Adrenal gland (tissue), 19 donors: Measurements from ENCODE around the gene RPS6KL1. TPM values are rescaled to one million over a fixed set of nuclear protein-coding genes. Genes with fewer than 3 reads are reported as not detected.

Experiments used
- DNase-seq, 7 donors: peaks; one replicate each; pipeline ENCODE4 v3.0.0-alpha.2; 2019 to 2020
- H3K27ac ChIP-seq, 5 donors: fragments of 200-600 bp; sonication (generic) in 4 of 5; 1 replicate in 3 of 5; 2 replicates in 2 of 5; pipeline versions ENCODE4 v1.5.1 to v1.8.0; 2016 to 2020; ENCODE audit warnings: mild to moderate bottlenecking in 1 of 5
- H3K27me3 ChIP-seq: fragments of 200-600 bp; 2 replicates; pipeline ENCODE4 v1.8.0; 2021
- H3K36me3 ChIP-seq, 2 donors: fragments of 200-600 bp; replicated peaks in 1 of 2; 1 replicate in 1 of 2; 2 replicates in 1 of 2; pipeline versions ENCODE4 v1.5.1 to v1.8.0; 2018 to 2022
- H3K4me1 ChIP-seq, 2 donors: fragments of 200-600 bp; replicated peaks in 1 of 2; 1 replicate in 1 of 2; 2 replicates in 1 of 2; pipeline versions ENCODE4 v1.5.1 to v1.8.0; 2018 to 2021
- H3K4me3 ChIP-seq, 4 donors: fragments of 200-600 bp; sonication (generic) in 3 of 4; one replicate each; pipeline ENCODE4 v1.5.1; 2016 to 2018
- H3K9me3 ChIP-seq, 3 donors: fragments of 200-600 bp; sonication (generic) in 1 of 3; replicated peaks in 1 of 3; 1 replicate in 2 of 3; 2 replicates in 1 of 3; pipeline versions ENCODE4 v1.5.1 to v1.8.0; 2016 to 2021
- CTCF ChIP-seq, 6 experiments: fragments of 450-650 bp in 4 of 6; fragments of 200-600 bp in 2 of 6; sonication (generic) in 1 of 6; IDR thresholded peaks; 1 replicate in 5 of 6; 2 replicates in 1 of 6; pipeline versions ENCODE4 v1.5.1 to v1.8.0; 2016 to 2021; ENCODE audit warnings: antibody characterized with exemption in 6 of 6, mild to moderate bottlenecking in 2 of 6, moderate library complexity in 1 of 6
- POLR2A ChIP-seq, 2 donors: fragments of 450-650 bp; IDR thresholded peaks; one replicate each; pipeline ENCODE4 v1.6.1; 2017; ENCODE audit warnings: antibody characterized with exemption in 2 of 2, mild to moderate bottlenecking in 2 of 2, moderate library complexity in 1 of 2
- WGBS, 4 donors: extraction: QIAGEN DNeasy Blood & Tissue Kit in 2 of 4; methylation state at CpG; one replicate each; pipeline versions ENCODE4 v1.1.5 to v1.1.7; 2013 to 2017; 5-methylcytosine and 5-hydroxymethylcytosine counted together
- intact Hi-C, 2 donors: fragments of 100-400 bp; cut with DNase I; formaldehyde crosslinking; loops; one replicate each; pipeline versions ENCODE4 v1.14.1 to v1.15.0; 2022 to 2023
- long read RNA-seq, 10 donors: library from polyadenylated mRNA in 3 of 10; unstranded in 2 of 10; stranded (forward) in 1 of 10; transcript quantifications; one replicate each; pipeline ENCODE4 v2.0.0 and lab custom pipeline, GENCODE V29; 2021 to 2026
- polyA plus RNA-seq, 3 donors: library from polyadenylated mRNA; stranded (reverse); fragments of 200-250 nt in 2 of 3; fragments of 350-450 nt in 1 of 3; fragmentation: Illumina TruSeq in 1 of 3; extraction: RNeasy Lipid Tissue Mini Kit (QIAGEN cat#74804) in 1 of 3; gene quantifications; one replicate each; pipeline ENCODE4 v1.2.3, GENCODE V29; 2013 to 2014
- total RNA-seq, 9 donors: library from RNA; depleted of rRNA in 4 of 9; stranded (reverse); fragments of >200 nt in 4 of 9; fragments of 120-200 nt in 1 of 9; fragmentation: NEBNext Ultra II Directional in 1 of 9; extraction: Animal tissue kit (Norgen Biotek cat#: 25700) in 1 of 9; gene quantifications; one replicate each; pipeline versions ENCODE4 v1.1.0 to v1.2.4, GENCODE V29; 2013 to 2023
- donor health status: healthy with polysubstance abuse.
- donor health status: Bipolar disorder and iron deficiency.
- donor health status: DM: yes; HTN: yes; CAD: no.
- donor health status: DM: no; HTN: no; CAD: no.
- donor health status: DM: no; HTN: no; CAD: no.
- donor health status: DM: yes; HTN: yes; CAD: no.

Gene RPS6KL1, protein sequence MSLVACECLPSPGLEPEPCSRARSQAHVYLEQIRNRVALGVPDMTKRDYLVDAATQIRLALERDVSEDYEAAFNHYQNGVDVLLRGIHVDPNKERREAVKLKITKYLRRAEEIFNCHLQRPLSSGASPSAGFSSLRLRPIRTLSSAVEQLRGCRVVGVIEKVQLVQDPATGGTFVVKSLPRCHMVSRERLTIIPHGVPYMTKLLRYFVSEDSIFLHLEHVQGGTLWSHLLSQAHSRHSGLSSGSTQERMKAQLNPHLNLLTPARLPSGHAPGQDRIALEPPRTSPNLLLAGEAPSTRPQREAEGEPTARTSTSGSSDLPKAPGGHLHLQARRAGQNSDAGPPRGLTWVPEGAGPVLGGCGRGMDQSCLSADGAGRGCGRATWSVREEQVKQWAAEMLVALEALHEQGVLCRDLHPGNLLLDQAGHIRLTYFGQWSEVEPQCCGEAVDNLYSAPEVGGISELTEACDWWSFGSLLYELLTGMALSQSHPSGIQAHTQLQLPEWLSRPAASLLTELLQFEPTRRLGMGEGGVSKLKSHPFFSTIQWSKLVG
- total RNA-seq: 10 to 100 TPM in 1 of 9 donors, 1 to 10 TPM in 8; 2.0 to 23.9 (median 4.3) TPM
- polyA plus RNA-seq: 10 to 100 TPM in 2 of 3 donors, 1 to 10 TPM in 1; 3.9 to 28.2 (median 12.3) TPM
- long read RNA-seq, donor 1: 0 reads
- long read RNA-seq, donor 2: 0 reads
- long read RNA-seq, donor 3: 0 reads
- long read RNA-seq, donor 4, partial matches to known transcripts: 0 of 1 reads
- long read RNA-seq, donor 4, other reads (novel, unspliced or antisense): 1 of 1 reads
- long read RNA-seq, donor 5, partial matches to known transcripts: 2 of 6 reads
- long read RNA-seq, donor 5, other reads (novel, unspliced or antisense): 3 of 6 reads
- long read RNA-seq, donor 6, partial matches to known transcripts: 1 of 4 reads
- long read RNA-seq, donor 6, other reads (novel, unspliced or antisense): 0 of 4 reads
- long read RNA-seq, donor 7: 0 reads
- long read RNA-seq, donor 8: 0 reads
- long read RNA-seq, donor 9: 0 reads
- long read RNA-seq, donor 10: 0 reads

- no peaks in the 10 kb centered on the region for H3K36me3 ChIP-seq
- WGBS, 4 donors: 3 to 6% (median 5%) methylated on average over 19 to 51 of the region's 51 CpGs
- no peaks in the 10 kb centered on the region for H3K9me3 ChIP-seq
- TF ChIP-seq CTCF (IDR thresholded peaks at IDR 0.05): no peak
- no peak for TF ChIP-seq POLR2A (IDR thresholded peaks at IDR 0.05)
- H3K4me1 ChIP-seq: peaks cover 0 to 13% of the 10 kb centered on the region in 2 donors
- H3K27me3 ChIP-seq: no peaks in the 10 kb centered on the region
- DNase-seq: peak; percentile 81 to 95 (median 87)
- H3K4me3 ChIP-seq: peak within 1 kb of the TSS in 3 of 4 donors; percentile 2 to 59 (median 55)
- peak within 1 kb of the TSS in 2 of 5 donors; percentile 16 to 57 for H3K27ac ChIP-seq
- intact Hi-C loops: no loop called here
Measured at GRCh38 chr14:74922752-74923401, at the start of gene RPS6KL1. Gene RPS6KL1, minus strand, starts transcription at chr14:74923260. Its CDS starts 1,719 bp downstream, at chr14:74921541.

- TF ChIP-seq POLR2A (IDR thresholded peaks at IDR 0.05) (no peak), CTCF (IDR thresholded peaks at IDR 0.05) (no peak)
- DNase-seq: no peak
- Histone ChIP-seq H3K9me3 (no peaks in the 10 kb centered on the region), H3K4me3 (no peak overlapping the region), H3K27me3 (no peaks in the 10 kb centered on the region), H3K27ac (no peak overlapping the region), H3K4me1 (peaks cover 0 to 3% of the 10 kb centered on the region in 2 donors), H3K36me3 (no peaks in the 10 kb centered on the region)
- intact Hi-C loops: no loop called here
- 63 to 80% (median 77%) methylated on average over 1 of the region's 1 CpG for WGBS, 4 donors
Measured at GRCh38 chr14:74968811-74969210, 45.8 kb upstream of the RPS6KL1 start.

DNA sequence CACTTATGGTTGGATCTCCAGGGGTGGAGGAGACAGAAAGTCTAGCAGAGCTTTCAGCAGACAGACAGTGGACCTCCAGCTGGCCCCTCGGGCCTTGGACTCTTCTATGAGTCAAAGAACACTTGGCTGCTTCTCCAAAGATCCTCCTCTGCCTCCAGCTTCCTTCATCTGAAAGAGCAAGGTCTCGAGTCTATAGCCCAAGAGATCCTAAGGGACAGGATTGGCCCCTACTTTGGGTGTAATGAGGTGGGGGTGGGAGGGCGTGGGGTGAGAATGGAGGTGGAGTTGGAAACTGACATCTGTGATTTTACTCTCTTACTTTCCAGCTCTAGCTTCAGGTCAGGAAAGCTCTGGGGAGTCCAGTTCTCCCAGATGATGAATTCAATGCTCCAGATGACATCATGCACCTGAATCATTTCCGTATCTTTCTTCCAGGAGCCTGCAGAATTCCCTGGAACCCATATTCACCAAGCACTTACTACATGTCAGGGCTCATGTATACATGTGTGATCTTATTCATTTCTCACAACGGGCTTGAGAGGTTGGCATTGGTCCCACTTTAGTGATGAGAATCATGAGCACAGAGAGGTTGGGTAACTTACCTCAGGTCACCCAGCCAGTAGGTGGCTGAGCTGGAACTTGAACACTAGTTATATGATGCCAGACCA is 42.6 kb upstream of the RPS6KL1 start:
- Histone ChIP-seq H3K27me3 (no peaks in the 10 kb centered on the region), H3K9me3 (no peaks in the 10 kb centered on the region), H3K4me3 (no peak overlapping the region), H3K4me1 (peaks cover 0 to 4% of the 10 kb centered on the region in 2 donors), H3K27ac (no peak overlapping the region), H3K36me3 (no peaks in the 10 kb centered on the region)
- intact Hi-C loops: no loop called here
- TF ChIP-seq CTCF (IDR thresholded peaks at IDR 0.05) (no peak), POLR2A (IDR thresholded peaks at IDR 0.05) (no peak)
- WGBS, 4 donors: 74 to 86% (median 84%) methylated on average over 3 to 5 of the region's 5 CpGs
- DNase-seq: no peak
